ENCODE measurements around the gene PPP4R1. TPM values are rescaled to one million over a fixed set of nuclear protein-coding genes. Genes with fewer than 3 reads are reported as not detected.

Gene PPP4R1
- total RNA-seq, 1 donor from 2014 or later = 156 TPM

DNA sequence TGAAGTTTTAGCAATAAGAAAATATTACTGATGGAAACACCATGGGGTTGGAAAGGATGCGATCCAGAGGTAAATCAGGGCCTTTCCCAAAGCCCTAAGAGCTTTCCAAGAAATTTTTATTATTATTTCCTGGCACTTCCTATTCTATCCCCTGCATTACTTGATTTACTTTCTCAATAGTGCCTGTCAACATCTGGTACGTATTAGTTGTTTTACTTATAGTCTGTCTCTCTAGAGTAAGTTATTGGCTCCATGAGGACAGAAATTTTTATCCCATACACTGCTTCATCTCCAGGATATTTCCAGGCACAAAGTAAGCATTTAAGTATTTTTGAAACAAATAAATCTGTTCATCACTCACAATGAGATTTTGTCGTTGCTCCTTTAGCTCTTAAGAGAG, 18.1 kb downstream of the PPP4R1 start:
- no peak for DNase-seq (ENCODE audit: low spot score)

DNA sequence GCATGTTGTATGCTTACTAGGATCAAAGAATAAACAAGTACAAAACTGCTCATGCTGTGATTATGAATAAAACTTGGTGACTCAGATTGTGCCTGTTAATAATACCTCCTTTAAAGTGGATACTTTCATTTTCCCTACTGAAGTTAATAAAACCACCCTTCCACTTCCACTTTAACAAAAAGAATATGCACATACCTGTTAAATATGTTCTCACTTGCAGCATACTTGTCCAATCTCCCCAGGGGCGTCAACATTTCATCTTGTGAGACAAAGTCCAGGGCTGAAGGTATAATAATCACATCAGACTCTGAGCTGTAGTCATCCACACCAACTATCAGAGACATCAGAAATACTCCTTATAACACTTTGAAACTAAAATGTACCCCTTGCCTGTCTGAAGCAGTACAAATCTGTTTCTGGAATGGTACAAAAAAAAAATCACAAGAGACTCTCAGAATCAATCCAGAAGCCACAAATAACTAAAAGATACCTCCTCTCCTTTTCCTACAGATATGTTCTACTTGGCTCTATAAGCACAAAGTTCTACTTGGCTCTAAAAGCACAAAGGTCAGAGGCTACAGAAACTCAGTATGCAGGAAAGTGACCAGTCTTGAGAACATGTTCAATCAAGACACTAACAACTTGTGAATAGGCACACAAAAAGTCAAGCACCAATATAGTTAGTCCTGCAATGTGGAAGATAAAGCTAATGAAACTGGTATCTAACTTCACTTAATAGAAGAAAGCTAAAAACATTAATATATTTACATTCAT, 19.3 kb downstream of the PPP4R1 start:
- no peak for DNase-seq (ENCODE audit: low spot score)

GRCh38 chr18:9587924-9588323, 26.4 kb downstream of the PPP4R1 start:
- DNase-seq (ENCODE audit: low spot score) = no peak

- no peak for DNase-seq (ENCODE audit: low spot score)
Observed at GRCh38 chr18:9586814-9587213, 27.5 kb downstream of the PPP4R1 start.

GRCh38 chr18:9581667-9582066, 32.7 kb downstream of the PPP4R1 start:
- DNase-seq (ENCODE audit: low spot score) = no peak

- DNase-seq (ENCODE audit: low spot score) = no peak
Observed at GRCh38 chr18:9578306-9578705, 36.1 kb downstream of the PPP4R1 start.

- no peak for DNase-seq (ENCODE audit: low spot score)
Observed at GRCh38 chr18:9577361-9577760, 37.0 kb downstream of the PPP4R1 start.

GRCh38 chr18:9575558-9575957, 38.8 kb downstream of the PPP4R1 start:
- DNase-seq (ENCODE audit: low spot score) = peak; percentile 79

- DNase-seq (ENCODE audit: low spot score) = no peak
Observed at GRCh38 chr18:9574473-9575115, 39.8 kb downstream of the PPP4R1 start.

DNA sequence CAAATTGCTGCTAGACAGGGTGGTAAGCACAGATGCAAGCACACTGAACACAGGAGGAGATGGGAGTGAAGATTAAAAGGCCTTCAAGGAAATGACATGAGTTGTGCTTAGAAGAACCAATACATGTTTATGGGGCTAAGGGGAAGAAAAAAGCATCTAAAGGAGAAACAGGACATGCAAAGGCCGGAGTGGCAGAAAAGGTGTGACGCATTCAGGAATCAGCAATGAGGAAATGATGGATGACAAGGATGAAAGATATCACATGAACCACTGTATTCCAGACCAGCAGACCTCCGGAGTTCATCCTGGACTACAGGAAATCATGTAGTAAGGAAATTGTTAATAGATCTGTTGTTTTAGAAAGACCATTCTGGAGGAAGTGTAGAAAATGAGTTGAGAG, 42.8 kb downstream of the PPP4R1 start:
- DNase-seq (ENCODE audit: low spot score) = no peak

GRCh38 chr18:9570255-9570654, 44.1 kb downstream of the PPP4R1 start:
- DNase-seq (ENCODE audit: low spot score) = no peak

GRCh38 chr18:9569178-9569577, 45.2 kb downstream of the PPP4R1 start:
- DNase-seq (ENCODE audit: low spot score) = no peak

DNA sequence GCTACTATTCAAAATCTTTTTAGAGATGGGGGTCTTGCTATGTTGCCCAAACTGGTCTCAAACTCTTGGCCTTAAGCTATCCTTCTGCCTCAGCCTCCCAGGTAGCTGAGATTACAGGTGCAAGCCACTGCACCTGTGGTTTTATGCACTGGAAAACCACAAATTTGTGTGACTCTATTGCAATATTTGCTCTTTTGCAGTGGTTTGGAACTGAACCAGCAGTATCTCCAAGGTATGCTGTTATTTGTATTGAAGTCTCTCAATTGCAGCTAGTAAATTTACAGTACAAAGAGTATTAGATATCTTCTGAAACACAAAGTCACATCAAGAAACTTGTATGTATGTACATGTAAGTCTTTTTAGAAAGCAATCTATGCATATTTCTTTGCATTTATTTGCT, 46.2 kb downstream of the PPP4R1 start:
- DNase-seq (ENCODE audit: low spot score) = no peak

DNA sequence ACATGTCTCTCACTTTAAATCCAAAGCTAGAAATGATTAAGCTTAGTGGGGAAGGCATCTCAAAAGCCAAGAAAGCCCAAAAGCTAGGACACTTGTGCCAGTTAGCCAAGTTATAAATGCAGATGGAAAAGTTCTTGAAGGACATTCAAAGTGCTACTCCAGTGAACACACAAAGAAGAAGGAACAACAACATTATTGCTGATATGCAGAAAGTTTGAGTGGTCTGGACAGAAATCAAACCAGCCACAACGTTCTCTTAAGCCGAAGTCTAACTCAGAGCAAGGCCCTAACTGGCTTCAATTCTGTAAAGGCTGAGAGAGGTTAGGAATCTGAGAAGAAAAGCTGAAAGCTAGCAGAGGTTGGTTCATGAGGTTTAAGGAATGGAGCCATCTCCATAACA, 49.0 kb downstream of the PPP4R1 start:
- DNase-seq (ENCODE audit: low spot score) = no peak

- DNase-seq (ENCODE audit: low spot score) = no peak
Observed at GRCh38 chr18:9563331-9563730, 51.0 kb downstream of the PPP4R1 start.

DNA sequence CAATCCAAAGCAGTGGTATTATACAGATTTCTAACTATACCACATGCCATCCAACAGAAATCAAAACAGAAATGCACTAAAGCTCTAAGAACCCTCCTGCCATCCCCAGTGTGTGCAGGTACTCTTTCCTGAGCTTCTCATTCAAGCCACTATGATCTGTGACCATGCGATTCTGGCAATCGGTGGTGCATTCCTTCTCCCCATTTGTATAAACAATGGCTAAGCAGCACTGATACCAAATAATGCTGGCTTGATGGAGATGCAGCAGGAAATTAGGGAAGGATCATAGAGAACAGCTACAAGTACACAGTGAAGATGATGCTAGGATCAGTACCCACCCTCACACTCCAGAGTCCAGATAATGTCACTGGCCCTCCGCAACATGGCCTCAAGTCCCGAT, 51.8 kb downstream of the PPP4R1 start:
- no peak for DNase-seq (ENCODE audit: low spot score)

DNA sequence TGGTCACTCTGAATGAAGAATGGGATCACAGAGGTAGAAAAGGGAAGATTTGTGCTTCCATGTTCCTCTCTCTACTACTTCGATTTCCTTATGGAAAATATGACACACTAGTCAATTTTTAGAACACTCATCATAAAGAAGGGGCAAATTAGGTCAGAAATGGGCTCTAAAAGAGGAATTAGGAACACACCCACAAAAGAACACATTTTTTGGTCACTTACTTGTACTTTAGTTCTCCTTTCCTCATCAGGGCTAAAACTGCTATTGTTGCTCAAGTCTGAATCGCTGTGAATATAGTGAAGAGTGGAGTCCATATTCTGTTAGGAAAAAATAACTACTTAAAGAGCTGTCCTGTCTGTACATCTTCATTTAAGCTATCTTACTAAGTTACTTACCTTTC, 52.6 kb downstream of the PPP4R1 start:
- no peak for DNase-seq (ENCODE audit: low spot score)

GRCh38 chr18:9559253-9559652, 55.1 kb downstream of the PPP4R1 start:
- no peak for DNase-seq (ENCODE audit: low spot score)

GRCh38 chr18:9558387-9559064, 55.8 kb downstream of the PPP4R1 start:
- no peak for DNase-seq (ENCODE audit: low spot score)

DNA sequence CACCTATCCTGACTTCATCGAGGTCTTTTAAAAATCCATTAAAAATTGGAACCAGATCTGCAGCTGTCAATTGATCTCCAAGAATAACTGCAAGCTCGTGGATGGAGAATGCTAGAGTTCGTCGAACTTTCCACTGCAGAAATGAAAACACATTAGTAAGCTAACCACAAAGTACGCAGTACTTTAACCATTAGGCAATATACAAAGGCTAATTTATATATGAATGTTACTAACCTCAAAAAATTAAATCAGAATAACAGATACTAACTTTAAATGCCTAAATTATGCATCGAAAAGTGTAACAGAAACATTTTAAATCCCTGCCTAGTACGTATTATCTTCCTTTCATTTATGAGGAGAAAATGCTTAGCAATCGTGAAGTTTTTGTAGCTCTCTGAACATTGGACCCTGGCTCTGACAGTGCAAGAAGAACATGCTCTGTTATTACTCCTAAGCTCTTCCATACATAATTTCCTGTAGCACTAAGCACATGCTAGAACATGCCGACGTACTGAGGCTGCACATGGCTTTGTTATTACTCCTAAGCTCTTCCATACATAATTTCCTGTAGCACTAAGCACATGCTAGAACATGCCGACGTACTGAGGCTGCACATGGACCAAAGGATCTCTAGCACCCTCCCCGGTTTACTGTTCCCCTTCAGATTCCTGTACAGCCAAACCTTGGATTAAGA, 57.0 kb downstream of the PPP4R1 start:
- no peak for DNase-seq (ENCODE audit: low spot score)

GRCh38 chr18:9552616-9553015, 61.7 kb downstream of the PPP4R1 start:
- no peak for DNase-seq (ENCODE audit: low spot score)

DNA sequence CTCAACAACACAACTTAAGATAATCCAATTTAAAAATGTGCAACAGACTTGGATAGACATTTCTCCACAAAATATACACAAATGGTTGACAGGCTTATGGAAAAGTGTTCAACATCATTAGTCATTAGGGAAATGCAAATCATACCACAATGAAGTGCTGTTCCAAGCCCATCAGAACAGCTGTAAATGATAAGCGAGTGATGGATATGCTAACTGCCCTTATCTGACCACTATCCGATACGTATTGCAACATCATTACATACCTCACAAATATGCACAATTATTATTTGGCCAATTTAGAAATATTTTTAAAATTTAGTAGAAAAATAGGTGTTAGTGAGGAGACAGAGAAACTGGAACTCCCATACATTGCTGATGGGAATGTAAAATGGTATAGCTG, 62.2 kb downstream of the PPP4R1 start:
- no peak for DNase-seq (ENCODE audit: low spot score)
